HG02642 (cell line): ENCODE data around the gene SON.
A peak's percentile ranks its signal among the peaks of the same experiment; 100 is the strongest.
"Not testable (repeated sequence)": the region's sequence is repeated elsewhere in the genome, so short reads cannot be mapped to it uniquely, and the experiment has no call there.

Experiments
- ATAC-seq: cut with Tn5 transposase; IDR thresholded peaks from one replicate; pipeline ENCODE4 v1.9.1; 2021; ENCODE audit warnings: mild to moderate bottlenecking; ENCODE audit not compliant: unreplicated experiment, poor library complexity

Gene SON, protein sequence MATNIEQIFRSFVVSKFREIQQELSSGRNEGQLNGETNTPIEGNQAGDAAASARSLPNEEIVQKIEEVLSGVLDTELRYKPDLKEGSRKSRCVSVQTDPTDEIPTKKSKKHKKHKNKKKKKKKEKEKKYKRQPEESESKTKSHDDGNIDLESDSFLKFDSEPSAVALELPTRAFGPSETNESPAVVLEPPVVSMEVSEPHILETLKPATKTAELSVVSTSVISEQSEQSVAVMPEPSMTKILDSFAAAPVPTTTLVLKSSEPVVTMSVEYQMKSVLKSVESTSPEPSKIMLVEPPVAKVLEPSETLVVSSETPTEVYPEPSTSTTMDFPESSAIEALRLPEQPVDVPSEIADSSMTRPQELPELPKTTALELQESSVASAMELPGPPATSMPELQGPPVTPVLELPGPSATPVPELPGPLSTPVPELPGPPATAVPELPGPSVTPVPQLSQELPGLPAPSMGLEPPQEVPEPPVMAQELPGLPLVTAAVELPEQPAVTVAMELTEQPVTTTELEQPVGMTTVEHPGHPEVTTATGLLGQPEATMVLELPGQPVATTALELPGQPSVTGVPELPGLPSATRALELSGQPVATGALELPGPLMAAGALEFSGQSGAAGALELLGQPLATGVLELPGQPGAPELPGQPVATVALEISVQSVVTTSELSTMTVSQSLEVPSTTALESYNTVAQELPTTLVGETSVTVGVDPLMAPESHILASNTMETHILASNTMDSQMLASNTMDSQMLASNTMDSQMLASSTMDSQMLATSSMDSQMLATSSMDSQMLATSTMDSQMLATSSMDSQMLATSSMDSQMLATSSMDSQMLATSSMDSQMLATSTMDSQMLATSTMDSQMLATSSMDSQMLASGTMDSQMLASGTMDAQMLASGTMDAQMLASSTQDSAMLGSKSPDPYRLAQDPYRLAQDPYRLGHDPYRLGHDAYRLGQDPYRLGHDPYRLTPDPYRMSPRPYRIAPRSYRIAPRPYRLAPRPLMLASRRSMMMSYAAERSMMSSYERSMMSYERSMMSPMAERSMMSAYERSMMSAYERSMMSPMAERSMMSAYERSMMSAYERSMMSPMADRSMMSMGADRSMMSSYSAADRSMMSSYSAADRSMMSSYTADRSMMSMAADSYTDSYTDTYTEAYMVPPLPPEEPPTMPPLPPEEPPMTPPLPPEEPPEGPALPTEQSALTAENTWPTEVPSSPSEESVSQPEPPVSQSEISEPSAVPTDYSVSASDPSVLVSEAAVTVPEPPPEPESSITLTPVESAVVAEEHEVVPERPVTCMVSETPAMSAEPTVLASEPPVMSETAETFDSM (N-terminal part only)

DNA sequence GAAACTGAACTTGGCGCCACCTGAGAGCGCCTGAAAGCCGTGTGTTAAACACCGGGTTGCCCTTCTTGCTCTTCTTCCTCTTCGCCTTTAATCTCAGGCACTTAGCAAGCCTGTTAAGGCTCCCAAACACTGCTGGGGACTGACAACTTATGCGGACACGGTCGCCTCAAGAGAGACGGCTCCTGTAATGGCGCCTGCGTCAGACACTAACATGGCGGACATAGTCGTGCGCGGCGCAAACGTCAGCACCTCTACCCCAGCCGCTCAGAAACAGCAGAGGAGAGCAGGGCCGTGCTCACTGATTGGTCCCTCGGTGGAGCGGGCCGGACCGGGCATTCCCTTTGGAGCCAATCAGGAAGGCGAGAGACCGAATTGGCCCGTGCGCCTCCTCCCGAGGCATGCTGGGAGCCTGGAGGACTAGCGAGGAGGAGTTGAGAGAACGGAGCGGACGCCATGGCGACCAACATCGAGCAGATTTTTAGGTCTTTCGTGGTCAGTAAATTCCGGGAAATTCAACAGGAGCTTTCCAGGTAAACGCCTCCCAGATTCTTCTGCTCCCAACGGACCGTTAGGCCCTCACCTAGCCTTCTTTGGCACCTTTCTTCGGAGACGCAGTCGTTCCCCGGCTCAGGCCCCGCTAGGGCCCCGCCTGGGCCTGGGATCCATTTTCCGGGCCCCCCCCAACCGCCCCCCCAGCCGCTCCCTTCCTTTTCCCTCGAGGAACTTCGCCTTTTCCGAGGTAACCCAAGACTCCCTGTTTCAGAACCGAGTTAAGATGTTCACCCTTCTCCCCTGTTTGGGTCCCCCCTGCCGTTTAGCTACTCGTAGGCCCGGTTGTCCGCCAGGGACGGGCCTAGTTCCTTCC, at the start of gene SON:
Gene SON (plus strand): TSS at position 399 of the 865 bp plus-strand sequence. CDS start 55 bp downstream, at position 454.
- ATAC-seq = peak; percentile 94

DNA sequence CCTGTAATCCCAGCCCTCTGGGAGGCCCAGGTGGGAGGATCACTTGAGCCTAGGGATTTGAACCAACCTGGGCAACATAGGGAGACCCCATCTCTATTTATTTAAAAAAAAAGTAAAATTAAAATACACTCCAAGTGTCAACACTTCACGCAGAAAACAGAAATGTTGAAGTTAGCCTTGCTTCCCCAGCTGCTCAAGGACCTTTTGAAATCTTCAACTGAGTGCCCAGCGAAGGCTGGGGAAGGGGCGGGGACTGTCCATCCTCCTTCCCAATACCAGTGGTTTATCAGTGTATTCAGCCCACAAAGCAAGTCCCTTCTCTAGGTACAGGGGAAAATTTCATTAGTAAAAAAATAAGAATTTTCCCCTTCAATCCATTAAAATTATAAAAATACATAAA, 49.1 kb upstream of the SON start:
- no peak for ATAC-seq

DNA sequence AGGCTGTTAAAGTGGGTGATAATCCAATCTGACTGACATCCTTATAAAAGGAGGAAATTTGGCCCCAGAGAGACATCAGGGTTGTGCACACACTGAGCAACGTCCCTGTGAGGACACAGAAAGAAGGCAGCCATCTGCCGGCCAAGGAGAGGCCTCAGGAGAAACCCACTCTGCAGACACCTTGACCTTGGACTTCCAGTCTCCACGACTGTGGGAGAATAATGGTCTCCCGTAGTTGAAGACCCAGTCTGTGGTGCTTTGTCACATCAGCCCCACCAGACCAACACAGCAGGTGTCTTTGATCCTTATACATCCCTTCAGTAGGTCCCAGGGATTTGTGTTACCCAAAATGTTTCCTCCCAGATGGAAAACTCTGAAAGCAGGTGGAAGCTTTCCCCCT, 47.1 kb upstream of the SON start:
- ATAC-seq = no peak

DNA sequence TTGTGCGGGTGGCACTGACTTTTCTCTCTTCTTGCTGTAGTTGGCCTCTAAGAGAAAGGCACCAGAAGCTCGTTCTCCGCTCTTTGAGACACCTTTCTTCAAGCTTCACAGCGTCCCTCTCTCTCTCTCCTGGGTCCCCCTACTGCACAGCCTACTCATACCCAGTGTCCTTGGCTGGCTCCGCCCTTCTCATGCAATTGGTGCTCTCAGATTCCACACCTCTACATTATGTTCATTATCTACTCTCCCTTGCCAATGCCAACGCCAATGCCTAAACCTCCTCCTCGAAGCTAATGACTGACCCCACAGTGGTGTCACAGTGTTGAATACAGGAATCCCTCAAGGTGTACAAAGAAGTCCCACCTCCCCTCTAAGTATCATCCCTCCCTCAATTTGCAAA, 46.5 kb upstream of the SON start:
- no peak for ATAC-seq

DNA sequence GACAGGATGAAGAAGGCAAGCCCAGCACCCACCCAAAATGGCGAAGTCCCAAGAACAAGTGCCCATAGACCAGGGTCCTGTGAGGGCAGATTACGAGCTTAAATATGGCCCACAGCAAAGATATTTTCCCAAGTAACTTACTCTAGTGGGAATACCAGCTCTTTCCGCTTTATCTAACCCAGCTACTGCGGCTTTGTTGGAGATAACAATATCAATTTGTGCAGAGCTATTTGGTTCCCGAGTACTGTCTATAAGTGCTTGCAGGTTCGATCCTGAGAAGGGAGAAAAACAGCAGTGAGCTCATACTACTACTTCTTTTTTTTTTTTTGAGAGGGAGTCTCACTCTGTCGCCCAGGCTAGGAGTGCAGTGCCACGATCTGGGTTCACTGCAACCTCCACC, 37.0 kb upstream of the SON start:
- ATAC-seq = no peak

DNA sequence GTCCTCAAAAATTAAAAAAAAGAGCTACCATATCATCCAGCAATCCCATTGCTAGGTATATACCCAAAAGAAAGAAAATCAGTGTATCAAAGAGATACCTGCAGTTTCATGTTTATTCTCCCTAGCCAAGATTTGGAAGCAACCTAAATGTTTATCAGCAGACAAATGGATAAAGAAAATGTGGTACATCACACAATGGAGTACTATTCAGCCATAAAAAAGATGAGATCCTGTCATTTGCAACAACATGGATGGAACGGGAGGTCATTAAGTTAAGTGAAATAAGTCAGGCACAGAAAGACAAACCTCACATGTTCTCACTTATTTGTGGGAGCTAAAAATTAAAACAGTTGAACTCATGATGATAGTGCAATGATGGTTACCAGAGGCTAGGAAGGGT, 35.8 kb upstream of the SON start:
- ATAC-seq = not testable (repeated sequence)

DNA sequence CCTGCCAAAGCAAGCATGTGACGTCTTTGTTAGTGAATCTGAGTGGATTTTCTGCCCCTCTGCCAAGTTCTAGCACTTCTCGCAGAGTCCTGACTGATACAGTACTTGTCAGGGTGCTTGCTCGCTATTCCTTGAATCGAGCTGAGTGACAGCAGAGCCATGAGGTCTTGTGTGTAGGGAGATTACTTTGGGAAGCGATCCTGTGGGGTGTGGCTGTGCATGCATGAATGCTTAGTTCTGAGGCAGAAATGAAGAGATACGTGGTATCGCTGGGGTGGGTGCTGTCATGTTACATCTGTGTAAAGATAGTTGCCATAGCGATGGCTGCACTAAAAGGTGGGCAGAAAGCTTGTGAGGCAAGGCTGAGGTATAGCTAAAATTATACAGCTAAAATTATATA, 32.0 kb upstream of the SON start:
- ATAC-seq = no peak

DNA sequence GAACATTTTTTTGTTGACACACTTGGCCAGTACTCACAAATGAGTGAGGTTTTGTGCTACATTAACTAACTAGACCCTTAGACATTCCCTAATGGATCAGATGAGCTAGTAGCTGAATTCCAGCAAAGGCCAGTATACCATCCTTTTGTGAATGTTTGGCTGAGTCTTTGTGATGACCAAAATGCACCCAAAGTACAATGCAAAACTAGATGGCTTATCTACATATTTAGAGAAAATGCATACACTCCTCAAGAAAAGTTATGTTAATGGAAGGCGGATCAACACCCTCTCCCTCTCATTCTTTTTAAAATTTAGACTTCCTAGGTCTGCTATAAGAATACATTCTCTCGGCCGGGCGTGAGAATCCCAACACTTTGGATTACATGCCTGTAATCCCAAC, 31.2 kb upstream of the SON start:
- no peak for ATAC-seq

DNA sequence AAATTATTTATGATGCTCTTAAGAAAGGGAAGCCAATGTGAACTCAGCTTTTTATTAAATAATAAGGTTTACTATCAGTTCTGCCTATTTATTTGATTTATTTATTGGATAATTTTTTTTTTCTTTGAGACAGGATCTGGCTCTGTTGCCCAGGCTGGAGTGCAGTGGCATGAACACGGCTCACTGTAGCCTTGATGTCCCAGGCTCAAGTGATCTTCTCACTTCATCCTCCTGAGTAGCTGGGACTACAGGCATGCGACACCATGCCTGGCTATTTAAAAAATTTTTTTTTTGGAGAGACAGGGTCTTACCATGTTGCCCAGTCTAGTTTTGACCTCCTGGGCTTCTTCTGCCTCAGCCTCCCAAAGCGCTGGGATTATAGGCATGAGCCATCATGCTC, 30.4 kb upstream of the SON start:
- no peak for ATAC-seq

DNA sequence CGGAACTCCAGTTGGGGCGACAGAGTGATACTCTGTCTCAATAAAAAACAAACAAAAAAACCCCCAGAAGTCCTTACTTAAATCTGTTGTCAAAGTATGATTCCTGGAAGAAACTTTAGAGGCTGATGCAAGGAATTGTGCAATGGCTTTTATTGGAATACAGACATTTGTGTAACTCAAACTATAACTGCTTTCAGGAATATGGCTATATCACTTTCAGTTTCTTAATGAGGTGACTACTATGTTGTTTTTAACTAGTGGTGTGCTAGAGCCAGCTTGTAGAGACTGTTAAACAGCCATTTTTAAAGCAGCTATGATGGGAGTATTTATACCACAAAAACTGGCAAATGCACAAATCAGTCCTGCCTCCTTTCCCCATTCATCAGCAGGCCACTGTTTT, 28.6 kb upstream of the SON start:
- no peak for ATAC-seq

DNA sequence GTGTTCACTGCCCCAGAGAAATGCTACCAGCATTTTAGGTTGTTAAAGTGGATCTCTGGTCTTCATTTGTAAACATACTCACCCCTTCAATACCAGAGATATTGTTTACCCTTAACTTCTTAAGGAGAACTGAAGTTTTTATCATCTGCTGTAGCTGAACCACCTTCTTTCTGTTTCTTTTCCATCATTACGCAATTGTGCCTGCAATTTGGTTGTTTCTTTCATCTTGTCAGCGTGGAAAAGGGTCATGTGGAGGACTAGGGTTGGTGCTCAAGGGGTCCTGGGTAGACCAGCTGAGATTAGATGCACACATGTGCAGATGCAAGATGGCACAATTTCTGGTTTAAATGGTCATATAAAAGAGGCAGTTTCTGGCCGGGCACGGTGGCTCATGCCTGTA, 23.9 kb upstream of the SON start:
- no peak for ATAC-seq

DNA sequence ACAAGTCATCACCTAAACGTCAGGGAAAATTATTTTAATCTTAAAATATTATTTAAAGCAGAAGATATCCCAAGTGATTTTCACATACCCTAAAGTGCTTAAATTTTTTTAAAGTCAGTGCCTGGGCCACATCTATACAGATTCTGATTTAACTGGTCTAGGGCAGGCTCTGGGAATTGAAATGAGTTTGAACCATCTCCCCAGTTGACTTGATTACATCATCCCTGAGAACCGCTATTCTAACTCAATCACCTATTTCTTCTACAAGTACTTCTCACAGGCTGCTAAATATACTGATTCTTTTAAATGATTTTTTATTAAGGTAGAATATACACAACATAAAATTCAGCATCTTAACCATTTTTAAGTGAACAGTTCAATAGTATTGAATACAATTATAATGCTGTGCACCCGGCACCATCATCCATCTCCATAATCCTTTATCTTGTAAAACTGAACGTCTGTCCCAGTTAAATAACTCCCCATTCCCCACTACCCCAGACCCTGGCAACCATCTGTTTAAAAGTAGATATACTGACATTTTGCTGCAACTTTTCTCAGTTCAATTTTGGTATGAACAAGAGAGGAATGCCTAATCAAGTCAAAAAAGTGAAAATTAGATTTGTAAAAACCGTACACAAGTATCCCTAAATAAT, 20.4 kb upstream of the SON start:
- ATAC-seq = no peak

DNA sequence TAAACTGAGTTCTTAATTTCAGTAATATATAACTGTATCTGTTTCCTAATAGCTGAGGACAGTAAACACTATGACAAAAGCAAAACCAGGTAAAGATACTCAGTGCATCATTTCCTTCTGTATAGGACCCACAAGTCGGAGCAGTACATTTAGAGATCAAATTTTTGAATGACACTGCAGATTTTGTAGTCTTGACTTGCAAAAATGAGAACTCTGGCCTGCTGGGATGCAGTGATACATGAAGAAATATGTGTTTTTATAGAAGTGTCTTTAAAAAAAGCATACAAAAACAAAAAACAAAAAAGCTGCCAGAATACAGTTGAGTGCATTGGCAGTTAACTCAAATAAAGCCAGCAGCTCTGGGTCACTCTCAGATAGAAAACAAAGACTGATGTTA, 19.9 kb upstream of the SON start:
- ATAC-seq = no peak

DNA sequence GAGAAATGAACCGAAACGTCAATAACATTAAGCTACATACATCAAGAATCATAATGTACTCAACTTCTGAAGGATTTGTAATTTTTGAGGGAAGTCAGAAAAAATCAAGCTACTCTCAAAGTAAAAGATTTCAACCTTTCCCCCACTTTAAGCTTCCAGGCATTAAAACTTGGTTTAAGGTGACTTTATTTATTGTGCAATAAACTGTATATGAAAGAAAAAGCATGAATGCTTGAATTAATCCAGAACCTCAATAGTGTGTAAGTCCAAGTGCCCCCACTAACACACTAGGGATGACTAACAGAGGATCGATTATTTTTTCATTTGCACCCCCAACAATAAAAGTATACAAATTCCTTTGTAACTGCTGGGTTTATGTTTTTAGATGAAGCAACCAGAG, 11.8 kb upstream of the SON start:
- ATAC-seq = no peak

DNA sequence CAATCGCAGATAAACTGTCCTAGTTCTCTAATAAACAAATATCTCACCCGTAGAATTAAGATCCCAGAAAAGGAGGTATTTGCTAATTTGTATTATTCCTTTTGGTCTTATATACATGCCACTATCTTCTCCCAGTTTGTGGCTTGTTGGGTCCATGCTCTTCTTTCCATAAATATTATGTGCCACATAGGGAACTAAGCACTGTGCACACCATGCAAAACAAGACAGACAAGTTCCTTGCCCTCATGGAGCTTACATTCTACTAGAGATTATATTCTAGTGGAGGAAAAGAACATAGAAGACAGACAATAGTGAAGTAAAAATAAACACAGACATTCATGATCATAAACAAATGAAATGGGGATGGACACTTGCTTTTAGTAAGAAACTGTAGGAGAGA, 5.6 kb upstream of the SON start:
- ATAC-seq = no peak

DNA sequence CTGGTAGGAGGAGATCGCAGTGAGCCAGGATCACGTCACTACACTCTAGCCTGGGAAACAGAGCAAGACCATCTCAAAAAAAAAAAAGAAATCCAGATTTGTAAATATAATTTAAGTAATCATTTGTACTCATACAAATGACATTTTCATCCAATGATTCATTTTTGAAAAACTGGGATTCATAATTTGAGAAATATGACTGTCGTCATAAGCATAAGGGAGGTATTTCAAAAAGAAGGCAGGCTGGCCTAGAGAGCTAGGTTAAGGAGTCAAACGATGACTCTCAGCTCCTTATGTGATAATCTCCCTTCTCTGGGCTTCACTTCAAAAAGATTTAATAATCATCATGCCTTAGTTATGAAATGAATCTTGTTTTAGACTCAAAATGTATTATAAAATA, 3.2 kb upstream of the SON start:
- ATAC-seq = no peak

DNA sequence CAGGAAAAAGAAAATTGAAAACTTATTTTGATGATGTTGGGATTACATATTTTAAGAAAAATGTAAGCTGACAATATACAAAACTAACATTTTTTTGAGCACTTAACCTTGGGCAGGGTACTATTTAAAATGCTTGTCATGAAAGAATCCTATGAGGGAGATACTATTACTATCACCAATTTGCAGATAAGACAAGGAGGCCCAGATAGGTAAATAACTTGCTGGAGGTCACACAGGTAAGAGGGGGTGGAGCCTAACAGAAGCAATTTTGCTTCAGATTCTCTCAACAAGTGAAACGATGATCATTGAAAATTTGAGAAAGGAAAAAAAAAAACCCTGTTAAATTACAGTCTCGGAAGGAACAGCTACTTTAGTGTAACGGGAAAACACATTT, 2.1 kb upstream of the SON start:
- no peak for ATAC-seq

DNA sequence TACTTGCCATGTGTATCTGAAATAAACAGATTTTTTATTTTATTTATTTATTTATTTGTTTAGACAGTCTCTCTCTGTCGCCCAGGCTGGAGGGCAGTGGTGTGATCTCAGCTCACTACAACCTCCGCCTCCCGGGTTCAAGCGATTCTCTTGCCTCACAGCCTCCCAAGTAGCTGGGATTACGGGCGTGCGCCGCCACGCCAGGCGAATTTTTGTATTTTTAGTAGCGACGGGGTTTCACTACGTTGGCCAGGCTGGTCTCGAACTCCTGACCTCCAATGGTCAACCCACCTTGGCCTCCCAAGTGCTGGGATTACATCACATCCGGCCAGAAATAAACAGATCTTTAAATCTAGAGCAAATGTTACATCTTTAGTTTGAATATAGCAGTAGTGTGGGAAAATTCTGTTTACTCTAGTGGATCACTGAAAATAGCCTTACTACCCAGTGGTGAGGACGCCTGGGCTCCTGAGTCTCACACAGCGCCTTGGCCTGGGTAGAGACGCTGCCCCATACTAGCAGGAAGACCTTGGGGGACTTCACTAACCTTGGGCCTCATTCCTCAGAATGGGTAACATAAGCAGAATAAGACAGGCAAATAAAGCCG, 1.6 kb upstream of the SON start:
- ATAC-seq = no peak
